COLO668 (cell line): ENCODE data around the gene MROH7.

ENCODE experiments used
- DNase-seq: peaks from one replicate; lab custom pipeline; 2025; ENCODE audit not compliant: unreplicated experiment; lab: John Stamatoyannopoulos, UW

Gene MROH7

DNA sequence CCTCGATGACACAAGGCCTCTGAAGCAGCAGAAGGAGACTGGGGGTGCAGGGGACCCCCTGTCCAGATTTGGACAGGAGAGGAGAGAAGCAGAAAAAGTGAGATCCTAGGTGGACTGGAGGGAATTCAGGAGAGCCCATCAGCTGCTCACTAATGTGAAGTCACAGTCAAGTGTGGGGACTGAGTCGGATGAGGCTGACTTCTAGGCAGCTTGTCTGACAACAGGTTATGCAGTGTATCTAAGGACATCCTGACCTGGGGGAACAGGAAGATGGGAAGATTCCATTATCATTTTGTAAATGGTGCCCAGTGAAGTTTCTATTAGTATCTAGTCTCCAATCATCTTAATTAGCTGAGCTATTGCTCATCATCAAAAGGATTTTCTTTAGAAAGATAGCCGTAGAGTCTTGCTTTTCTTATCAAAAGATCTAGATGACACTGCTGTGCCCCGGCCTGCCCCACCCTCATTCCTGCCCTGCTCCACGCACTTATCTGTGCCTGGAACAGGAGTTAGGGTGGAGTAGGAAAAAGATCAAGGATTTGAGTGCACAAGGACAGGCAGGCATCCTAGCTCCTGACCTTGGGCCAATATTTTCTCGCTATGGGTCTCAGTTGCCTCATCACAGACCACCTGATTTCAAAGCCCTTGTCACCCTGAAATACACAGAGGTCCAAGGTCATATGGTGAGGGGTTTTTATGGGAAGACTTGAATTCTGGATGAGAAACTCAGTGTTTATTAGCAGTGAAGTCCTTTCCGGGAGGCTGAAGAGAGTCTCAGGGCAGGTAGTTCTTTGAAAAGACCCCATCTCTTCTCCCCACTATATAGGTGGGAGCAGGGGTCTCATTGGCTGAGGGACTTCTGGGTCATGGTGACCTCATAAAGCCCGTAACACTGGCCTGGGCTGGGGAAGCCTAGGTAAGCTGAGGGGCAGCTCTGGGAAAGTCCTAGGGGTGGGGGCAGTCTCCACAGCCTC lies at the start of gene MROH7:
TSS of gene MROH7 (plus strand) at position 924 of the 974 bp plus-strand sequence. CDS start 11,141 bp downstream, outside the sequence.
- DNase-seq, result no peak

DNA sequence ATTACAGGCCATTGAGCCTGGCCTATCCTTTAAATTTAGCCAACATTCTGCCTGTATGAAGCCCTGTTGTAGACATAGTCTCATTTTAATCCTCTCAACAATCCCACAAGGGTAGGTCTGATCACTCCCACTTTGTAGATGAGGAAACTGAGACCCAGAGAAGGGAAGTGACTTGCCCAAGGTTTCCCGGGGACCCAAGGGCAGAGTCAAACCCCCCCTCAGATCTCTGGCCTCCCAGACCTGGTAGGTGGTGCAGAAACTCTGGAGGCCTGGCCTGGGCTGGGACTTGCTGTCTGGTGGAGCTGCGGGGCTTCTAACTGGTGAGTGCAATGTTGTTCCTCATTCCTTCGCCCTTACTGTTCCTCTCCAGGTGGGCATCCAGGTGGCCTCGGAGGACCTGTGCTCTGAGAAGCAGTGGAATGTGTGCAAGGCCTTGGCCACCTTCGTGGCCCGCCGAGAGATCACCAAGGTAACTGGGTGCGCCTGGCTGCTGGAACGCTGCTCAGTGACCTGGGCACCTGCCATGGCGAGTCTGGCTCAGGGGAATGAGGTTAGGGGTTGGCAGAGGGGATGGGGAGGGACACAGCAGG lies 47.9 kb upstream of the MROH7 start:
- no peak for DNase-seq

DNA sequence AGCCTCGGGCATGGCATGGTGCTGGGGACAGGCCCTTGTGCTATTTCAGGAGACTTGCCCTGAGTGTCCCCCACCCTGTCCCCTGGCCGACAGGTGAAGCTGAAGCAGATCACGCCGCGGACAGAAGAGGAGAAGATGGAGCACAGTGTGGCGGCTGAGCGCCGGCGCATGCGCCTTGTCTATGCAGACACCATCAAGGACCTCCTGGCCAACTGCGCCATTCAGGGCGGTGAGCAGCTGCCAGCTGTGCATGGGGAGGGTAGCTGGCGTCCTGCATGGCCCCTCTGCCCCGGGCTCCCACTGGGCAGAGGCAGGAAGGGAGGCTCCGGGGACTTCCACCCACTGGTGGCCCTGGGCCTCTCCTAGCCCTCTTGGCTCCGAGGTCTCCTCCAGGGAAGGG lies 47.1 kb upstream of the MROH7 start:
- DNase-seq, result no peak

DNA sequence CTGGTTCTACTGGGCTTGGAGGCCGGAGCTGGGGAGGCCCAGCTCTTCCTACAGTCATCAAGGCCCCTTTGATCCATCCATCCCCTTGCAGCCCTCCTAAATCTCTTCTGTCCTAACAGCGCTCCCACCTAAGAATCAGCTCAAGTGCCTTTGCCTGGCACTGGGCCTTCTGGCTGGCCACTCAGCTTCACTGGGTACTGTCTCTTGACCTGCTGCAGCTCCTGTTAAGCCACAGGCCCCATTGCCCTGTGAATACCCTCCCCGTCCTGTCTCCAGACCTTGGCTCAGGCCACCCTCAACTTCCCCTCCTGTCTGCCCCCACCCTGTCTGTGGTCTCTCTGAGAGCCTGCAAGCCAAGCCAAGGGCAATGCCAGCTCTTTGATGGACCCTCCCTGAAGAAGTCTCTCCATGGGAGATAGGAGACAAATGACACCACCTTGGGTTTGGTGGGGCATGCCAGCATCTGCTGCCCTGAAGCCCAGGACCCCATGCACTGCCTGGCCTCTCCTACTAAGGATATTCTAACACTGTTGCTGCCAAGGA lies 45.6 kb upstream of the MROH7 start:
- DNase-seq, result no peak

DNA sequence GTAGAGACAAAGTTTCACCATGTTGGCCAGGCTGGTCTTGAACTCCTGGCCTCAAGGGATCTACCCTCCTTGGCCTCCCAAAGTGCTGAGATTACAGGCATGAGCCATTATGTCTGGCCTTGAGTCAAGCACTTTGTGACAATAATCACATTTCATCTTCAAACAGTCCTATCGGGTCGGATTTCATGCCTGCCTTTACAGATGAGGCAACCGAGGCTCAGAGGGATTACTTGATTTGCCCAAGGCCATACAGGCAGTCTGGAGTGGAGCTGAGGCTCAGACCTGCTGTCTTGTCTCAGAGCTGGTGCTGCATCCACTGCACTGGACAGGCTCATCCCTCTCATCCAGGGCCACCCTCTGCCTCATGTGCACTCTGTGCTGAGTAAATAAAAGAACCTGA lies 44.8 kb upstream of the MROH7 start:
- no peak for DNase-seq

DNA sequence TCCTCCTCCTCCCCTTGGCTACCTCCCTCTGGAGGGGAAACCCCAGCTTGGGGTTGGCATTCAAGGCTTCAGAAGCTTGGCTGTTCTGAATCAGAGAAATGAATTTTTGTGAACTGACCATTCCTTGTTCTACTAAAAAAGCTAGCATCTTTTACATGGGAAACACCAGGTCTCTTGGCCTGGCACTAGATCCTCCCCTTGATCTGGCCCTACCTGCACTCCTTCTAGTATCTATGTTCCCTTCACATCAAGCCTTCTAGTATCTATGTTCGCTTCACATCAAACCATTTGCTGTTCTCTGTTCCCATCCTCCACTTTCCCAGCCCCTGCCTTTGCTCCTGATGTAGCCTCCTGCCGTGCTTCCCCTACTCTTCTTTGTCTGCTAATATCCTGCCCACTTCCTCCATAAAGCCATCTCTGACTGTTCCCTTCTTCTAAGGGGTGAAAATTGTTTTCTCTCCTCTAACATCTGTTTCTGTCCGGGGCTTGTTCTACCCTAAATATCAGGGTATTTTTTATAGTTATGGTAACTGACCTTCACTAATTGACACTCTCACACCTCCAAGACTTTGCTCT lies 44.0 kb upstream of the MROH7 start:
- no peak for DNase-seq

DNA sequence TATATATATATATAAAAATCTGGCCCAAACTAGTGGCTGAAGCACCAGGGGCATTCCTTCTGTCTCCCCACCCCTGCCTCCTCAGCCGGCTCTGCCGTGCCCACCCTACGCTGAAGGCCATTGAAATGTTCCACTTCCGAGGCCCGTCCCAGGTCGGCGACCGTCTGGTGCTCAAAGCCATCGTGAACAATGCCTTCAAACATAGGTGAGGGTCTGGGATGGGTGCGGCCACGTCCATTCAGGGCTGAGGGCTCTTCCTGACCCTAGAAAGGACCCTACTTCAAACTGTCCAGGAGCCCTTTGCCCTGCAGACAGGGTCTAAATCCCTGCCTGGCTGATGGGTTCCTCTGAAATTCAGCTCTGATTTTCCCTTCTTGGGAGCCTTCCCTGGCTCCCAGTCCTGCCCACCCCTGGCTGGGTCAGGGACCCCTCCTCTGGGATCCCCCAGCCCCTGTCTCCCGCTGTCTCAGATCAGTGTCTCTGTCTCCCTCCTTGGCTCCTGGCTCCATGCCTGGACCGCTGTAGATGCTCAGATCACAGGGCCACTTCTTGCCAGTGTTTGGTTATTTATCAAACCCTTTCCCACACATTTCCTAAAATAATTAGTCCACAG lies 42.3 kb upstream of the MROH7 start:
- DNase-seq, result no peak

DNA sequence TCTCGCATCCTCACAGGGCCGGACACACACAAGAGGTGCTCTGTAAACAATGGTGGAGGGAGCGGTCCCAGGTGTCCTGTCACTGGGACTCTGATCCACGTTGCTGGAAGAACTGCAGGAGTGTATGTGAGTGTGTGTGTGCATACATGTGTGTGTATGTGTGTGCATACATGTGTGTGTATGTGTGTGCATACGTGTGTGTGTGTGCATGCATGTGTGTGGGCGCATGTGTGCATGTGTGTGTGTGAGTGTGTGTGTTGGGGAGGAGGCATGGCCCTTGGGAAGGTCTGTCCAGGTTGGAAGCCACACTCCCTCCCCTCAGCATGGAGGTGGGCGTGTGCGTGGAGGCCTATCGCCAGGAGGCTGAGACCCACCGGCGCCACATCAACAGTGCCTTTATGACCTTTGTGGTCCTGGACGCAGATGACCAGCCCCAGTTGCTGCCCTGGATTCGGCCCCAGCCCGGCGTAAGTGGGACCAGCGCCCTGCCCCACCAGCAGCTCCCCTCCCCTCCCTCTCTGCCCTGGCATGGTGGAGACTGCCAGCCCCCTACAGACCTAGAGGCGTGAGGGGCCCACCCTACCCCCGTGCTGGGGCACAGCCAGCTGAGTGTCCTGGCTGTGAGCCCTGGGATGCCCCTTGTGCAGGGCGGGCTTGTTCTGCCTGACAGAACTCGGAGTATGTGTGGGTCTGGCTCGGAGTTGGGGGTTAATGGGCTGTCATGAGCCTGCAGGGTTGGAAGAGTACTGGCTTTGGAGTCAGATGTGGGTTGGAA lies 40.5 kb upstream of the MROH7 start:
- no peak for DNase-seq

DNA sequence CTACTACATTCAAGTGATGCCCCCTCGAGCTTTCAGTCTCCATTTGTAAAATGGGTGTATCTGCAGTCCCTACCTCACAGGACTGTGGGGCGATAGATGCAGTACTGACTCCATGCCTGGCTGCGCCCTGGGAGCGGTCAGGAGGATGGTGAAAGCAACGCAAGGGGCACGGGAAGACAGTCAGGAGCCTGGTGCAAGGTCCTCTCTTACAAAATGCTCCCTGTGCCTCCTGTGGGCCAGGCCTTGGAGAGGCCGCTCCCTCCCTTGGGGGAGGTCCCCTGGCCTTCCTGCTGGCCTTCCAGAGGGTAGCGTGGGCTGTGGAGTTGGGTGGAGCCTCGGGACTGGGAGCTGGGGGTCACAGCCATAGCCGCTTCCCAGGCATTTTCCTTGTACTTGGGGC lies 39.9 kb upstream of the MROH7 start:
- no peak for DNase-seq

DNA sequence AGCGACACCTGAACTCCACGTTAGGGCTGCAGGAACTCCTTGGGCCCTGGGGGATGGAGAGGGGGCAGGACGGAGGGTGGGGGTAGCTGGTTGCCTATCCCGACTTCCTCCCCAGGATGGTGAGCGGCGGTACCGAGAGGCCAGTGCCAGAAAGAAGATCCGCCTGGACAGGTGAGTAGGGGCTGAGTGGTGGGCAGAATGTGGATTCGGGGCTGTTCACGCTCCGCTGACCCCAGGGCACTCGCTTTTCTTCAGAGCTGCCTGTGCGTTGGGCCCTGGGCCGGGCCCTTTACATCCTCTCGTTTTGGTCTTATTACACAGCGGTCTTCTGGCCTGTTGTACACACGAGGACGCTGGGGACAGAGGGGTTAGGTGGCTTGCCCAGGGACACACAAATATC lies 39.0 kb upstream of the MROH7 start:
- no peak for DNase-seq

DNA sequence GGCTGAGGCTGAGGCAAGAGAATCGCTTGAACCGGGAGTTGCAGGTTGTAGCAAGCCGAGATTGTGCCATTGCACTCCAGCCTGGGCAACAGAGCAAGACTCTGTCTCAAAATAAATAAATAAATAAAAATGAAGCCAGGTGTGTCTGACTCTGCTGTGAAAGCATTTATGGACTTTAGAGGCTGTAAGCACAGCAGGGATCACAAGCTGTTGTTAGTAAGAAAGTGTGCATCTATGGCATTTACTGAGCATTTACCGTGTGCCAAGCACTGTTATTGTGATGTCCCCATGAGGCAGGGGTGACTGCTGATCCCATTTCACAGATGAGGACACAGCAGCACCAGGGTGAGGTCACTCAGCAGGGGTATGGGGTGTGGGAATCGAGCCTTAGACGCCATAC lies 38.3 kb upstream of the MROH7 start:
- no peak for DNase-seq

DNA sequence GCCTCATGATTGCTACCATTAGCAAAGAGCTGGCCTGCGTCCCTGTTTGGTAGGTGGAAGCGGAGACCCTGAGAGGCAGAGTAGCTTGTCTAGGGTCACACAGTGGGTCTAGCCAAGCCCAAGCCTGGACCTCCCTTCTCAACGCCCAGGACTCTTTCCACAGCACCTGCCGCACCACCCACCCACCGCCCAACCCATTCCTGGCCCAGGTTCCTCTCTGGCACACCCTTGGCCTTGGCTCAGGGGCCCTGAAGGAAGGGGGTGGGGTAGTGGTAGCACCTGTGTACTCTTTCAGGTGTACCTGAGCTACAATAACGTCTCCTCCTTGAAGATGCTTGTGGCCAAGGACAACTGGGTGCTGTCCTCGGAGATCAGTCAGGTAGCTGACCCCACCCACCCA lies 37.5 kb upstream of the MROH7 start:
- DNase-seq, result no peak

DNA sequence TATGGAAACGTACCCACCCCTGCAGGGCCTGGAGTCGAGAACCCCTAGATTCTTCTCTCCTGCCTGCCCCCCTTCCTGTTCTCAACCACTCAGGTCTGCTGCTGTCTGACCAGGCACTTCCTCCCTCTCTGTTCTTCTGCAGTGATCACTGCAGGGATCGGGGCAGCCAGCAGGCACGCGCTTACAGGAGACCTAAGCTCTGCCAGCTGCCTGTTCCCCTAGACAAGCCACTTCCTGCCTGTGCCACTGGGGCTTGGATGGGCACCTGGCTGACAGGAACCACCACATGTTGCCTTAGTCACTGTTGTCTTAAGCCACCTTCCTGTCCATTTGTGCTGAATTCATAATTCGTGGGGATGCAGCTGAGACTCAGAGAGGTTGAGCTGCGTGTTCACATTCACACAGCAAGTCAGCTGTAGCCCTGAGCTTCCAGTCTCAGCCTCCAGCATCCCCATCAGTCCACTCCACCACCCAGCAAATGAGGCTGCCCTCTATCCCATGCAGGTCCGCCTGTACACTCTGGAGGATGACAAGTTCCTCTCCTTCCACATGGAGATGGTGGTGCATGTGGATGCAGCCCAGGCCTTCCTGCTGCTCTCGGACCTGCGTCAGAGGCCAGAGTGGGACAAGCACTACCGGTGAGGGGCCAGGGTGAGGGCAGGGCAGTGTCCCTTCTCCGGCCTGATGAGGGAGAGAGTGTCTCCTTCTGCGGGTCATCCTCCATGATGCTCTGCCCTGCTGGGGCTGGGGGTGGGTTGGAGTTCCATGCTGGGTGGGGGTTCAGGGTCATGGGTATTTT lies 36.8 kb upstream of the MROH7 start:
- peak; percentile 84 for DNase-seq

DNA sequence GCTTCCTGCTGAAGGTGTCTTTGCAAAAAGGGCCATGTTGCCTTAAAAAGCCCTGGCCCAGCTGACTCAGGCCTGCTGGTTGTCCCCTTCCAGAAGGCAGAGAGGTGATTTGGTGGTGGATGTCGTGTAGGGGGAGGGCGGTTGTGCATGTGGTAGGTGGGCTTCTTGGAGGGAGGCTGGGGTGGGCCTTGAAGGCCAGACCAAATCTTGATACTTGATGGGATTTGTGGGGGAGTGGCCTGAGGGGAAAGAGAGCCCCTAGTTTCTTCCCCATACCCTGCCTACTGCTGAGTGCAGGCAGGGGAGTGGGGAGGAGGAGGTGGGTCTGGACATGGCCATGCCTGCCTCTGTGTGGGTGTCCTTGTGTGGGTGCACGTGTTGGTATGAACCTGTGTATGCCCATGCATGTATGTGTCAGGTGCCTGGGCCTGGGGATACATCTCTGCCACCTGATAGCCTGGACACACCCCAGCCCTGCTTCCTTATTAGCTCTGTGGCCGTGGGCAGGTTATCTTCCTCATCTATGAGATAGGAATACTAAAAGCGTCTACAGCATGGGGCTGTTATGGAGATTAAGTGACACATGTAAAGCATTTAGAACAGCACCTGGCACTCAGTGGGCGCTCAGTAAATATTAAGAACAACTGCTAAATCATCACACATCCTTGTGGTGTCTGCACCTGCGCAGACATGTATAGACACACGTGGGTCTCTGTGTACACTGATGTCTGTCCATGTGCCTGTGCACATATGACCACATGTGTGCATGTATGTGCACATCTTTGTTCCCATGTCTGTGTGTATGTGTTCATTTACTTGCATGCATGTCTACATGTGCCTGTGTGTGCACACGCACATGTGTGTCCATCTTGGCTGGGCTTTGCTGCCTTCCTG lies 35.2 kb upstream of the MROH7 start:
- DNase-seq, result peak; percentile 90

DNA sequence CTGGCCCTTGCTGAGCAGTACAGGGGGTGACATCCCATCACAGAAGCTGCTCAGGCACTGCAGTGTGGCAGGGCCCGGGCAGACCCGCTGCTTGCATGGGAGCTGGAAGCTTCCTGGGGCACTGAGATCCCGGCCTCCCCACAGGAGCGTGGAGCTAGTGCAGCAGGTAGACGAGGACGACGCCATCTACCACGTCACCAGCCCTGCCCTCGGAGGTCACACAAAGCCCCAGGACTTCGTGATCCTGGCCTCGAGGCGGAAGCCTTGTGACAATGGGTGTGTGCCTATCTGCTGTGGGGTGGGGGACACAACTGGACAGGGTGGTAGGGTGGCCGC lies 34.6 kb upstream of the MROH7 start:
- DNase-seq, result no peak

DNA sequence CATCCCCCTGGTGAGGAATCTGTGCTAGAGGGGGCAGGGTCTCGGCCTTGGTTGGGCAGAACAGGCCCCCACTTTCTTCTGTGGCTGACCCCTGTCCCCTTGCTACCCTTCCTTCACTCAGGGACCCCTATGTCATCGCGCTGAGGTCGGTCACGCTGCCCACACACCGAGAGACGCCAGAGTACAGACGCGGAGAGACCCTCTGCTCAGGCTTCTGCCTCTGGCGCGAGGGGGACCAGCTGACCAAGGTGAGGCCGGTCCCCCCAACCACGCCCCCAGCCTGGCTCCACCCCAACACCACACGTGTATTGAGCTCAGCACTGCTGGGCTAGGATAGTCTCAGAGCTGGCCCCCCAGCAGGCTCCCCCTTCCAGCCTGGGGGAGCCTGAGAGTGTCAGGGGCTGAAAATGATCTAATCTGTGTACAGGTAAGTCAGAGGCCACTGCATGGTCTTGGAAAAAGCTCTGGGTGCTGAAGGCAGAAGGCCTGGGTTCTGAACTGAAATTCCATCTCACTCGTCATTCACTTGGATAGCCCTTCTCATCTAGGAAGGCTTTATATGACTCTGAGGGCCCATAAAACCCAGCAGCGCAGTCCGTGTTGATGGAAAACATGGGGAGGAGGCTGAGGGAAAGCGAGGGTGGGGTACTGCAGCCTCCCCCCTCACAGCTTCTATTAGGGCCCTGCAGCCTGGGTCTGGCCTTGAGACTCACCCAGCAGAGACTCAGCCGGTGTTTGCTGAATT lies 33.6 kb upstream of the MROH7 start:
- DNase-seq, result no peak

DNA sequence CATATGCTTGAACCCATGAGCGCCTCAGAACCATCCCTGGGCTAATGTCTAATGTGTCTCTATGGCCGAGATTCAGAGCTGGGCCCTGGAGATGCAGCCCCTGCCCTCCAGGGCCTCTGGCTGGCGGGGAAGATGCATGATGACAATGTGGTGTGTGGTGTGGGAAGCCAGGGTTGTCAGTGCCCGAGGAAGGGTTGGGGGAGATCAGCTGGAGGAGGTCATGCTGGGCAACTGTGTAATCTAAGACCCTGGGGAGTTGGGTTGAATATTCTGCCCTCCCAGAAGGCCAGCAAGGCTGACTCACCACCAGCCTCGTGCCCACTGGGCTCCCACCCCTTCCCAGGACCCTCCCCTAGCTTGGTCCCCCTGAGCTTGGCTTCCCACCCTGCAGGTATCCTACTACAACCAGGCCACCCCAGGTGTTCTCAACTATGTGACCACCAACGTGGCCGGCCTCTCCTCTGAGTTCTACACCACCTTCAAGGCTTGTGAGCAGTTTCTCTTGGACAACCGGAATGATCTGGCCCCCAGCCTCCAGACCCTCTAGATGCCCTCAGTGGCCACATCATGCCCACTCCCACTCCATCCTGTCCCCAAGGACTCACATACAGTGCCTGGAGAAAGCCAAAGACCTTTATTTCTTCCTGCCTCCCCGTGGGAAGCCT lies 32.9 kb upstream of the MROH7 start:
- DNase-seq, result no peak
